Posterior vena cava (tissue), 2 donors: ENCODE data around the gene SEPHS2. TPM values are rescaled to one million over a fixed set of nuclear protein-coding genes. Genes with fewer than 3 reads are reported as not detected.

Source experiments
- total RNA-seq, 2 donors: library from RNA; stranded (reverse); fragmentation: NEBNext Ultra II Directional; extraction: Animal tissue kit (Norgen Biotek cat#: 25700); gene quantifications; one replicate each; pipeline ENCODE4 v1.2.1, GENCODE V29; 2021
- donor health status: DM: yes; HTN: yes; CAD: no.
- donor health status: DM: yes; HTN: yes; CAD: no.

SEPHS2 gene
- total RNA-seq, 2 donors from 2014 or later: 31.5 to 32.5 TPM

Other genes with a start within 250 kb of the SEPHS2 start
- gene SULT1A3, start 246.6 kb downstream of the SEPHS2 start, total RNA-seq: 10 to 100 TPM; 10.0 to 12.9 TPM
- 10 to 100 TPM in 1 of 2 donors, 1 to 10 TPM in 1; 5.7 to 21.2 TPM for gene NPIPB13, start 197.4 kb downstream of the SEPHS2 start, total RNA-seq
- gene CD2BP2, start 90.6 kb downstream of the SEPHS2 start, total RNA-seq: 10 to 100 TPM; 47.9 to 54.2 TPM
- gene TBC1D10B, start 75.4 kb downstream of the SEPHS2 start, total RNA-seq: 10 to 100 TPM; 27.8 to 29.8 TPM
- gene MYL11, start 71.1 kb downstream of the SEPHS2 start, total RNA-seq: not detected
- 1 to 10 TPM; 1.6 to 3.0 TPM for gene SEPTIN1, start 63.3 kb downstream of the SEPHS2 start, total RNA-seq
- 1 to 10 TPM; 6.2 to 6.5 TPM for gene ZNF48, start 50.5 kb downstream of the SEPHS2 start, total RNA-seq
- gene ZNF771, start 38.3 kb downstream of the SEPHS2 start, total RNA-seq: 1 to 10 TPM; 5.6 to 6.1 TPM
- 10 to 100 TPM; 15.2 to 20.1 TPM for gene DCTPP1, start 15.8 kb downstream of the SEPHS2 start, total RNA-seq
- 1 to 10 TPM; 4.6 to 8.5 TPM for gene ITGAL, start 26.9 kb upstream of the SEPHS2 start, total RNA-seq
- 10 to 100 TPM; 21.9 to 27.3 TPM for gene ZNF768, start 80.7 kb upstream of the SEPHS2 start, total RNA-seq
- gene ZNF747, start 89.0 kb upstream of the SEPHS2 start, total RNA-seq: 1 to 10 TPM; 9.6 to 9.8 TPM
- 1 to 10 TPM; 6.0 to 6.5 TPM for gene ZNF764, start 112.5 kb upstream of the SEPHS2 start, total RNA-seq
- 10 to 100 TPM in 1 of 2 donors, 1 to 10 TPM in 1; 8.8 to 10.8 TPM for gene ZNF688, start 125.8 kb upstream of the SEPHS2 start, total RNA-seq
- 10 to 100 TPM; 10.2 to 10.5 TPM for gene ZNF785, start 139.8 kb upstream of the SEPHS2 start, total RNA-seq
- 1 to 10 TPM; 6.9 to 7.1 TPM for gene ZNF689, start 164.5 kb upstream of the SEPHS2 start, total RNA-seq
- gene PRR14, start 205.1 kb upstream of the SEPHS2 start, total RNA-seq: 10 to 100 TPM; 34.5 to 38.5 TPM
- gene FBRS, start 212.6 kb upstream of the SEPHS2 start, total RNA-seq: 10 to 100 TPM; 42.3 to 42.5 TPM